Activated CD4-positive, alpha-beta T cell treated with anti-CD3 and anti-CD28 coated beads for 24 hours (primary cell): ENCODE results near the gene WDTC1.

Experiments used
- DNase-seq, 2 donors: peaks; one replicate each; pipeline ENCODE4 v3.0.0-alpha.2; 2020; ENCODE audit warnings: low read depth in 2 of 2

WDTC1 gene

GRCh38 chr1:27356277-27356618 lies 121.8 kb downstream of the WDTC1 start:
- no peak for DNase-seq

- no peak for DNase-seq
These were observed 122.3 kb downstream of the WDTC1 start for GRCh38 chr1:27356619-27357280.

- DNase-seq, result peak; percentile 71 to 73
These were observed 123.0 kb downstream of the WDTC1 start for GRCh38 chr1:27357281-27358037.
